Mammary epithelial cell (primary cell): ENCODE results near the gene C5orf46.

Experiments
- CTCF ChIP-seq, 2 donors: IDR thresholded peaks in 1 of 2; conservative IDR thresholded peaks in 1 of 2; 2 replicates each; pipeline ENCODE4 v1.5.1; 2011 to 2012; ENCODE audit warnings: inconsistent platforms in 2 of 2, low read length in 2 of 2, mild to moderate bottlenecking in 2 of 2, control low read depth in 1 of 2, low read depth in 1 of 2; ENCODE audit not compliant: insufficient read depth in 1 of 2; ENCODE audit errors: extremely low read depth in 1 of 2
- EZH2 ChIP-seq: IDR thresholded peaks from 2 replicates; pipeline ENCODE4 v1.6.1; 2012; ENCODE audit warnings: low read length, inconsistent platforms, borderline replicate concordance

- TF ChIP-seq CTCF (conservative IDR thresholded peaks at IDR 0.05 in 1 of 2, IDR thresholded peaks at IDR 0.05 in 1 of 2; ENCODE audit: extremely low read depth in 1 of 2, insufficient read depth in 1 of 2, low read depth in 1 of 2, low read length in 2 of 2) (no peak), EZH2 (no peak)
Measured at GRCh38 chr5:147859962-147860640, 46.2 kb downstream of the C5orf46 start.
